Astrocyte (in vitro differentiated cells and primary cell): Measurements from ENCODE around the gene GABPB1. TPM values are rescaled to one million over a fixed set of nuclear protein-coding genes. Genes with fewer than 3 reads are reported as not detected.

Experiments
- DNase-seq: peaks from one replicate; pipeline ENCODE4 v3.0.0-alpha.2; 2010; ENCODE audit warnings: low read depth
- FAIRE-seq: peaks from 2 replicates; lab custom pipeline; 2011; peaks lifted over from hg19 to GRCh38; lab: Jason Lieb, UNC
- H2AFZ ChIP-seq: 2 replicates; pipeline ENCODE4 v1.6.0; 2012; ENCODE audit warnings: low read depth, low read length, inconsistent platforms
- H3K27ac ChIP-seq: 2 replicates; pipeline ENCODE4 v1.5.1; 2011; ENCODE audit warnings: low read depth, low read length, inconsistent platforms
- H3K27me3 ChIP-seq: 2 replicates; pipeline ENCODE4 v1.6.0; 2011; ENCODE audit warnings: low read length, inconsistent platforms; ENCODE audit not compliant: insufficient read depth
- H3K36me3 ChIP-seq: 2 replicates; pipeline ENCODE4 v1.5.1; 2011; ENCODE audit warnings: low read length, inconsistent platforms; ENCODE audit not compliant: insufficient read depth
- H3K4me1 ChIP-seq: 2 replicates; pipeline ENCODE4 v1.5.1; 2011; ENCODE audit warnings: low read length, inconsistent platforms; ENCODE audit not compliant: insufficient read depth
- H3K4me2 ChIP-seq: 2 replicates; pipeline ENCODE4 v1.6.0; 2012; ENCODE audit warnings: low read length, inconsistent platforms
- H3K4me3 ChIP-seq: 2 replicates; pipeline ENCODE4 v1.5.1; 2011; ENCODE audit warnings: low read depth, mild to moderate bottlenecking, low read length, inconsistent platforms; ENCODE audit not compliant: insufficient read depth
- H3K79me2 ChIP-seq: 2 replicates; pipeline ENCODE4 v1.6.0; 2012; ENCODE audit warnings: mild to moderate bottlenecking, low read length, inconsistent platforms; ENCODE audit not compliant: insufficient read depth
- H3K9ac ChIP-seq: 2 replicates; pipeline ENCODE4 v1.6.0; 2012; ENCODE audit warnings: mild to moderate bottlenecking, low read length, inconsistent platforms
- H3K9me3 ChIP-seq: 2 replicates; pipeline ENCODE4 v1.5.1; 2012; ENCODE audit warnings: low read depth, mild to moderate bottlenecking, low read length, inconsistent platforms; ENCODE audit not compliant: insufficient read depth
- H4K20me1 ChIP-seq: 2 replicates; pipeline ENCODE4 v1.6.0; 2012; ENCODE audit warnings: low read length, inconsistent platforms; ENCODE audit not compliant: insufficient read depth
- H3K27ac Mint-ChIP-seq: one replicate; pipeline ENCODE4 v1.8.0; 2021; ENCODE audit warnings: mild to moderate bottlenecking, mixed read lengths; ENCODE audit not compliant: unreplicated experiment
- H3K27me3 Mint-ChIP-seq: one replicate; pipeline ENCODE4 v1.8.0; 2021; ENCODE audit warnings: low read depth, mixed read lengths; ENCODE audit not compliant: unreplicated experiment
- H3K36me3 Mint-ChIP-seq: one replicate; pipeline ENCODE4 v1.8.0; 2021; ENCODE audit warnings: low read depth, mixed read lengths; ENCODE audit not compliant: unreplicated experiment
- H3K4me1 Mint-ChIP-seq: one replicate; pipeline ENCODE4 v1.8.0; 2021; ENCODE audit warnings: low read depth, mixed read lengths; ENCODE audit not compliant: unreplicated experiment
- H3K4me3 Mint-ChIP-seq: one replicate; pipeline ENCODE4 v1.8.0; 2021; ENCODE audit warnings: mild to moderate bottlenecking, moderate library complexity, mixed read lengths; ENCODE audit not compliant: unreplicated experiment
- H3K9me3 Mint-ChIP-seq: one replicate; pipeline ENCODE4 v1.8.0; 2021; ENCODE audit warnings: mild to moderate bottlenecking, mixed read lengths; ENCODE audit not compliant: unreplicated experiment
- EZH2 ChIP-seq: IDR thresholded peaks from 2 replicates; pipeline ENCODE4 v1.6.1; 2012; ENCODE audit warnings: mild to moderate bottlenecking, low read length, inconsistent platforms; ENCODE audit not compliant: insufficient read depth
- total RNA-seq: library from RNA; stranded (reverse); gene quantifications from 2 replicates; pipeline ENCODE4 v1.2.1, GENCODE V29; 2021
- TF ChIP-seq, protein P1 (sequence below): IDR thresholded peaks from 2 replicates; pipeline ENCODE4 v1.5.1; 2011; ENCODE audit warnings: low read depth, mild to moderate bottlenecking, inconsistent platforms, low read length, moderate library complexity; ENCODE audit not compliant: insufficient read depth

Gene GABPB1
- total RNA-seq, 1 donor from 2014 or later = 33.5 TPM

DNA sequence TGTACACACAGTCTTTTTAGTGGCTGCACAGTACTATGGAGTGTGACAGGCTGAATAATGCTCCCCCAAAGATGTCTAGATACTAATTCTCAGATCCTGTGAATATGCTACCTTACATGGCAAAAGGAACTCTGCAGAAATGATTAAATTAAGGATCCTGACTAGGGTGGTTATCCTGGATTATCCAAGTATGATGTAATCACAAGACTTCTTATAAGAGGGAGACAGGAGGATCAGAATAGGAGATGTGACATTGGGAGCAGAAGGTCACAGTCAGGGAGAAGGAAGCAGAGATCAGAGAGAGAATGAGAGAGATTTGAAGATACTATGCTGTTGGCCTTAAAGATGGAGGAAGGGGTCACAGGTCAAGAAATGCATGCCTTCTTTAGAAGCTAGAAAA, 34.5 kb downstream of the GABPB1 start:
- no peak for TF ChIP-seq EZH2
- TF ChIP-seq, protein P1, sequence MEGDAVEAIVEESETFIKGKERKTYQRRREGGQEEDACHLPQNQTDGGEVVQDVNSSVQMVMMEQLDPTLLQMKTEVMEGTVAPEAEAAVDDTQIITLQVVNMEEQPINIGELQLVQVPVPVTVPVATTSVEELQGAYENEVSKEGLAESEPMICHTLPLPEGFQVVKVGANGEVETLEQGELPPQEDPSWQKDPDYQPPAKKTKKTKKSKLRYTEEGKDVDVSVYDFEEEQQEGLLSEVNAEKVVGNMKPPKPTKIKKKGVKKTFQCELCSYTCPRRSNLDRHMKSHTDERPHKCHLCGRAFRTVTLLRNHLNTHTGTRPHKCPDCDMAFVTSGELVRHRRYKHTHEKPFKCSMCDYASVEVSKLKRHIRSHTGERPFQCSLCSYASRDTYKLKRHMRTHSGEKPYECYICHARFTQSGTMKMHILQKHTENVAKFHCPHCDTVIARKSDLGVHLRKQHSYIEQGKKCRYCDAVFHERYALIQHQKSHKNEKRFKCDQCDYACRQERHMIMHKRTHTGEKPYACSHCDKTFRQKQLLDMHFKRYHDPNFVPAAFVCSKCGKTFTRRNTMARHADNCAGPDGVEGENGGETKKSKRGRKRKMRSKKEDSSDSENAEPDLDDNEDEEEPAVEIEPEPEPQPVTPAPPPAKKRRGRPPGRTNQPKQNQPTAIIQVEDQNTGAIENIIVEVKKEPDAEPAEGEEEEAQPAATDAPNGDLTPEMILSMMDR = no peak
- no peaks in the 10 kb centered on the region for H3K9me3 Mint-ChIP-seq
- H3K36me3 Mint-ChIP-seq = peaks cover 2% of the 10 kb centered on the region
- peaks cover 24% of the 10 kb centered on the region for H3K79me2 ChIP-seq
- no peaks in the 10 kb centered on the region for H3K9me3 ChIP-seq
- H3K4me3 Mint-ChIP-seq = no peak overlapping the region
- FAIRE-seq = no peak
- no peak for DNase-seq
- H3K27ac ChIP-seq = no peak overlapping the region
- no peaks in the 10 kb centered on the region for H3K27me3 ChIP-seq
- H3K9ac ChIP-seq = no peak overlapping the region
- no peaks in the 10 kb centered on the region for H3K36me3 ChIP-seq
- H3K4me1 ChIP-seq = no peaks in the 10 kb centered on the region
- H3K27me3 Mint-ChIP-seq = no peaks in the 10 kb centered on the region
- no peak overlapping the region for H3K27ac Mint-ChIP-seq
- H3K4me2 ChIP-seq = no peak overlapping the region
- H4K20me1 ChIP-seq = peaks cover 4% of the 10 kb centered on the region
- no peaks in the 10 kb centered on the region for H3K4me1 Mint-ChIP-seq
- H3K4me3 ChIP-seq = no peak overlapping the region
- no peak overlapping the region for H2AFZ ChIP-seq

DNA sequence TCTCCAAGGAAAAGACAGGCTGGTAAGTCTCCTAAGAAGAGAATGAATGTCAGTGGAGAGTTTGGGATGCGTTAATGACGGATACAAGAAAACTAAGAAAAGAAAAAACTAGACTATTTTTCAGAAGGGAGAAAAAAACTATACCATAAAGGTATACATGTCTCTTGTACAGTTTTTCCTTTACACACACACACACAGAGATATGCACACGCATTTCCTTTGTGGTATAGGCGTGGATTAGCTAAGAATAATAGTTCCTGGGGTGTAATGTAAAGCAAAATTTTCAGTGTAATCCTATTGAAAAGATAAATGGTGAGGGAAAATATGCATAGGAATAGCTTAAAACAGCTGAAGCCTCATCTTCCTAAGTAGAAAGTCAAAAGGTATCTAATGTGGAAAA, 36.3 kb downstream of the GABPB1 start:
- H3K4me3 ChIP-seq = no peak overlapping the region
- H3K79me2 ChIP-seq = peaks cover 33% of the 10 kb centered on the region
- H3K4me2 ChIP-seq = no peak overlapping the region
- H3K9ac ChIP-seq = no peak overlapping the region
- no peaks in the 10 kb centered on the region for H3K27me3 ChIP-seq
- FAIRE-seq (no peak), DNase-seq (no peak)
- no peaks in the 10 kb centered on the region for H3K36me3 ChIP-seq
- Mint-ChIP-seq H3K27me3 (no peaks in the 10 kb centered on the region), H3K4me1 (no peaks in the 10 kb centered on the region), H3K27ac (no peak overlapping the region), H3K36me3 (peaks cover 2% of the 10 kb centered on the region), H3K9me3 (no peaks in the 10 kb centered on the region), H3K4me3 (no peak overlapping the region)
- H3K27ac ChIP-seq = no peak overlapping the region
- H3K9me3 ChIP-seq = no peaks in the 10 kb centered on the region
- H2AFZ ChIP-seq = no peak overlapping the region
- H3K4me1 ChIP-seq = no peaks in the 10 kb centered on the region
- H4K20me1 ChIP-seq = peaks cover 4% of the 10 kb centered on the region
- TF ChIP-seq EZH2 = no peak
- TF ChIP-seq, protein P1 = no peak

DNA sequence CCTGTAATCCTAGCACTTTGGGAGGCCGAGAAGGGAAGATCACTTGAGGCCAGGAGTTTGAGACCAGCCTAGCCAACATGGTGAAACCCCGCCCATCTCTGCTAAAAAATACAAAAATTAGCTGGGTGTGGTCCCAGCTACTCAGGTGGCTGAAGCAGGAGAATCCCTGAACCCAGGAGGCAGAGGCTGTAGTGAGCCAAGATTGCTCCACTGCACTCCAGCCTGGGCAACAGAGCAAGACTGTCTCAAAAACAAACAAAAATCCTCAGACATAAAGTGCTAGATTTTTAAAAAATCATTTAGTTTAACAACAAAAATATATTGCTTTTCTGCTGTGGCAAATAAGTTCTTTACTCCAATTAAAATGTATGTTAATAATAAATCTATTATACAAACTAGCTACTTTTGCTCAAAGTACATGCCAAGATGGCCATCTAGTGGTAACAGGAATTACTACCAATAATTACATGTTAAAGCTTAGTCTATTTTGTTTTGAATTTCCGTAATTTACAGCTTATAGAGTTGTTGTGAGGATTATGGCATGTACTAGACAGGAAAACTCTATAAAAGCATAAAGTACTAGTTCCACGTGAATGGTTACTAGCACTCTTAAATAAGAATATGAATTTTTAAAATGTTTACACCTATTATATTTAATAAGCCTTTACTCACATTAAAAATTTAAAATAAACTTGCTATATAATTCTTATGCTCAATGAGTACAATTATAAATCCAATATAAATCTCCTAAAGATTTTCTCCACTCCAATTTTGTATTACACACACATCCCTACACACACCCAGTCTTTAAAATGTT, 39.0 kb downstream of the GABPB1 start:
- Histone ChIP-seq H3K27me3 (no peaks in the 10 kb centered on the region), H4K20me1 (peaks cover 1% of the 10 kb centered on the region), H3K4me3 (no peak overlapping the region), H3K4me2 (no peak overlapping the region), H3K9ac (no peak overlapping the region), H2AFZ (no peak overlapping the region), H3K36me3 (no peaks in the 10 kb centered on the region), H3K4me1 (no peaks in the 10 kb centered on the region), H3K27ac (no peak overlapping the region), H3K9me3 (no peaks in the 10 kb centered on the region), H3K79me2 (peaks cover 22% of the 10 kb centered on the region)
- no peaks in the 10 kb centered on the region for H3K27me3 Mint-ChIP-seq
- DNase-seq (peak; percentile 25), FAIRE-seq (no peak)
- H3K36me3 Mint-ChIP-seq = no peaks in the 10 kb centered on the region
- TF ChIP-seq, protein P1 = peak; percentile 62
- no peak for TF ChIP-seq EZH2
- no peaks in the 10 kb centered on the region for H3K9me3 Mint-ChIP-seq
- H3K4me3 Mint-ChIP-seq = no peak overlapping the region
- H3K4me1 Mint-ChIP-seq = no peaks in the 10 kb centered on the region
- no peak overlapping the region for H3K27ac Mint-ChIP-seq
